Tibial artery (tissue), 4 donors: Measurements from ENCODE around the gene FLG2.

ENCODE experiments used
- DNase-seq, 2 donors: peaks; one replicate each; pipeline ENCODE4 v3.0.0-alpha.2; 2019
- H3K27ac ChIP-seq, 2 donors: fragments of 200-600 bp; sonication (generic) in 1 of 2; 1 replicate in 1 of 2; 2 replicates in 1 of 2; pipeline ENCODE4 v1.5.1; 2018 to 2019; ENCODE audit warnings: mild to moderate bottlenecking in 1 of 2
- H3K27me3 ChIP-seq, 2 donors: fragments of 200-600 bp; sonication (generic) in 1 of 2; one replicate each; pipeline versions ENCODE4 v1.5.1 to v1.6.0; 2016 to 2019
- H3K36me3 ChIP-seq, 3 donors: fragments of 200-600 bp; sonication (generic) in 2 of 3; one replicate each; pipeline ENCODE4 v1.5.1; 2016 to 2019; ENCODE audit warnings: mild to moderate bottlenecking in 2 of 3
- H3K4me1 ChIP-seq, 4 donors: fragments of 200-600 bp; sonication (generic) in 2 of 4; 1 replicate in 3 of 4; 2 replicates in 1 of 4; pipeline ENCODE4 v1.5.1; 2016 to 2019
- H3K4me3 ChIP-seq, 2 donors: fragments of 200-600 bp; sonication (generic) in 1 of 2; 1 replicate in 1 of 2; 2 replicates in 1 of 2; pipeline ENCODE4 v1.5.1; 2018 to 2019; ENCODE audit warnings: mild to moderate bottlenecking in 2 of 2
- H3K9me3 ChIP-seq, 3 donors: fragments of 200-600 bp; sonication (generic) in 1 of 3; one replicate each; pipeline ENCODE4 v1.5.1; 2016 to 2019
- intact Hi-C: fragments of 100-400 bp; cut with DNase I; formaldehyde crosslinking; loops from one replicate; pipeline ENCODE4 v1.15.0; 2023; ENCODE audit warnings: low total_unique reads
- TF ChIP-seq, protein P1 (sequence below), 2 experiments: fragments of 200-600 bp in 1 of 2; fragments of 450-650 bp in 1 of 2; IDR thresholded peaks; one replicate each; pipeline ENCODE4 v1.5.1; 2017 to 2019; ENCODE audit warnings: antibody characterized with exemption in 2 of 2, mild to moderate bottlenecking in 1 of 2, moderate library complexity in 1 of 2

Gene FLG2

DNA sequence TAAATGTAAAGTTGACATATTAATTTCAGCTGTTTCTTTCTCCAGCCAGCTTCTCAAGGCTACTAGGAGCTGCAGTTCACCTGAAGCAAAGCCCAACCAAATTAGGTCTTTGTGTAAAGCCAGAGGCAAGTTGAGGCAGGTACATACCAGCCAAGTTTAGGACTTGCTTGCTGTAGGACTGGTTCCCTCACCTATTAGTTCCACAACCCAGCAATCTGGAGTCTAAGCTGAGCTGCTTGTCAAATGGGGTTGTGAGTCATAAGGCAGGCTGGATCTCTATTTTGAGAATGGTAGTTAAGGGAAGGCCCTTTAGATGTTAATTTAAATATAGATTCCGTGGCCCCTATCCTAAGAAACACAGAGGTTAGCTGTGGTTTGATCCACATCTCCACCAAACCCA lies 7.6 kb upstream of the FLG2 start:
- Histone ChIP-seq H3K9me3 (peaks cover 0 to 14% (median 4%) of the 10 kb centered on the region in 3 donors), H3K27ac (no peak overlapping the region), H3K36me3 (no peaks in the 10 kb centered on the region), H3K4me3 (no peak overlapping the region), H3K27me3 (no peaks in the 10 kb centered on the region), H3K4me1 (no peaks in the 10 kb centered on the region)
- no peak for DNase-seq
- intact Hi-C loops: no loop called here
- TF ChIP-seq, protein P1, sequence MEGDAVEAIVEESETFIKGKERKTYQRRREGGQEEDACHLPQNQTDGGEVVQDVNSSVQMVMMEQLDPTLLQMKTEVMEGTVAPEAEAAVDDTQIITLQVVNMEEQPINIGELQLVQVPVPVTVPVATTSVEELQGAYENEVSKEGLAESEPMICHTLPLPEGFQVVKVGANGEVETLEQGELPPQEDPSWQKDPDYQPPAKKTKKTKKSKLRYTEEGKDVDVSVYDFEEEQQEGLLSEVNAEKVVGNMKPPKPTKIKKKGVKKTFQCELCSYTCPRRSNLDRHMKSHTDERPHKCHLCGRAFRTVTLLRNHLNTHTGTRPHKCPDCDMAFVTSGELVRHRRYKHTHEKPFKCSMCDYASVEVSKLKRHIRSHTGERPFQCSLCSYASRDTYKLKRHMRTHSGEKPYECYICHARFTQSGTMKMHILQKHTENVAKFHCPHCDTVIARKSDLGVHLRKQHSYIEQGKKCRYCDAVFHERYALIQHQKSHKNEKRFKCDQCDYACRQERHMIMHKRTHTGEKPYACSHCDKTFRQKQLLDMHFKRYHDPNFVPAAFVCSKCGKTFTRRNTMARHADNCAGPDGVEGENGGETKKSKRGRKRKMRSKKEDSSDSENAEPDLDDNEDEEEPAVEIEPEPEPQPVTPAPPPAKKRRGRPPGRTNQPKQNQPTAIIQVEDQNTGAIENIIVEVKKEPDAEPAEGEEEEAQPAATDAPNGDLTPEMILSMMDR (IDR thresholded peaks at IDR 0.05): no peak

DNA sequence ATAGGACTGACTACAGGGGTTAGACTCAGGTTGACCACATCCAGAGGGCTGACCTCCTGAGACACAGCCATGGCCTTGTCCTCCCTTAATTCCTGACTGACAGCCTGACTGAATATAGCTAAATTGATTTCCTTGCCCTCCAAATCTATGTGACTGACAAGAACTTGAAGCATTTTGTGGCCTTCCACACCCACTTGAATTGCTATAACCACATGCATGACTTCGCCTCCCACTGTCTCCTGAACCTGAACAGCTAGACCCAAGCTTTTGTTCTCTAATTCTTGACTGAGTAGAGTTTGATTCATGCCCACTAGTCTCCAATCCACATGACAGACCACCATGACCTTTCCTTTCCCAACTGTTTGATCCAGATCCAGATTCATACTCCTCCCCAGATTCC lies 3.1 kb downstream of the FLG2 start:
- H3K4me1 ChIP-seq: no peaks in the 10 kb centered on the region
- intact Hi-C loops: no loop called here
- DNase-seq: no peak
- no peaks in the 10 kb centered on the region for H3K9me3 ChIP-seq
- H3K4me3 ChIP-seq: no peak overlapping the region
- H3K27me3 ChIP-seq: no peaks in the 10 kb centered on the region
- H3K27ac ChIP-seq: no peak overlapping the region
- TF ChIP-seq, protein P1 (IDR thresholded peaks at IDR 0.05): no peak
- H3K36me3 ChIP-seq: peaks cover 0 to 4% (median 0%) of the 10 kb centered on the region in 3 donors

DNA sequence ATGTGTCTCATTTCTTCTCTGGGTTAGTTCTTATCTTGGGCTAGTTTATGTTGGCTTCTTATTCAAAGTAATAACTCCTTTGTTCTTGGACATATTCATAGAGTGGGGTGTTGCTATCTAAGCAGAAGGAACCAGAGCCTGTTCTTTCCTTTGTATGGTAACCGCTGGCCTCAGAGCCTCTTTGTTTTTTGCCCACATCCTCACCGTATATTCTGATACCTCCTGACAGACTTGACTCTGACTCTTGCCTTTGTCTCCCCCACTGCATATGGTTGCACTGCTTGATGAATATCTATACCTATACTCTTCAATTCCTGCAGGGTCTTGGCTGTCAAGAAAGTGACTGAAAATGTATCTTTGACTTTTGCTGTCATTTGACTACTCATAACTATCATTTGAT lies 10.2 kb downstream of the FLG2 start:
- H3K4me1 ChIP-seq: no peaks in the 10 kb centered on the region
- peaks cover 0 to 3% (median 0%) of the 10 kb centered on the region in 3 donors for H3K36me3 ChIP-seq
- intact Hi-C loops: no loop called here
- no peak overlapping the region for H3K27ac ChIP-seq
- H3K9me3 ChIP-seq: no peaks in the 10 kb centered on the region
- no peaks in the 10 kb centered on the region for H3K27me3 ChIP-seq
- H3K4me3 ChIP-seq: no peak overlapping the region
- no peak for DNase-seq
- TF ChIP-seq, protein P1 (IDR thresholded peaks at IDR 0.05): no peak

DNA sequence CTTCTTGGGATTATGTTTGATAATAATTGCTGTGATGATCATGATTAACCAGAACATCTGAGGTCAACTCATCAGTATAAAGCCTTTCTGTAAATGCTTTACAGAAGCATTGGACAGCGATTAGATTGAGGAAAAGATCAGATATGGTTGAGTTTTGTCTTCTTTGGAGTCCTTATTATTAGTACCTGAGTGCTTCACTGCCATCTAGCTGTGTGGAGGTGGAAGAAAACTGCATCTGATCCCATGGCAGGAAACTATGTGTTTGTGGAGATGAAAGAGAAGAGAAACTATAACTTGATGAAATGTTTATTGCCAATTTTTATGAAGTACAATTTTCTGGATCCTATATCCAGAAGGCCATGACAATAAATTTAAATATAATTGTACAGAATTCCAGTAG lies 11.4 kb downstream of the FLG2 start:
- no peak overlapping the region for H3K4me3 ChIP-seq
- intact Hi-C loops: no loop called here
- H3K27me3 ChIP-seq: no peaks in the 10 kb centered on the region
- no peak overlapping the region for H3K27ac ChIP-seq
- DNase-seq: no peak
- no peaks in the 10 kb centered on the region for H3K9me3 ChIP-seq
- no peaks in the 10 kb centered on the region for H3K4me1 ChIP-seq
- no peaks in the 10 kb centered on the region for H3K36me3 ChIP-seq
- TF ChIP-seq, protein P1 (IDR thresholded peaks at IDR 0.05): no peak

DNA sequence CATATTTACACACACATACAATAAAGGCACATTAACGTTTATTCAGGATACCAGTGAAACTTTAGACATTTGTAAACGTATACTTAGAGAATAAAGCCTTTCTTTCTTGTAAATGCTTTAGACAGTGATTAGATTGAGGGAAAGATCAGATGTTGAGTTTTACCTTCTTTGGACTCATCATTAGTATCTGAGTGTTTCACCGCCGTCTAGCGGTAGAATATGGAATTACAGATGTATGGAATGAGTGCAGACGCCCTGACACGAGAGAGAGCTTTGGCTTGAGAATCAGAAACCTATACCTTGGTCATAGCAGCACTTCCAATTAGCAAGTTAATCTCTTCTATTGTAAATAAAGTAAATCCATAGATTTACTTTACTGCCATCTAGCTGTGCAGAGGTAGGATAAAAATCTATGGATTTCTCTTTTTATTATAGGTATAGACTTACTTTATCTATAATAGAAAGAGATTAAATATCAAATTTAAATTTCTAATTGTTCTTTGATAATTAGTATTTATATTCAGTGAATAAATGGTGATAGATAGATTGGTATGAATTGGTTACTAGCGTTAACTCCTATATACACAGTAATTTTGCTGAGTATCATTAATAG lies 12.6 kb downstream of the FLG2 start:
- intact Hi-C loops: no loop called here
- Histone ChIP-seq H3K27ac (no peak overlapping the region), H3K36me3 (no peaks in the 10 kb centered on the region), H3K4me3 (no peak overlapping the region), H3K27me3 (no peaks in the 10 kb centered on the region), H3K9me3 (no peaks in the 10 kb centered on the region), H3K4me1 (no peaks in the 10 kb centered on the region)
- TF ChIP-seq, protein P1 (IDR thresholded peaks at IDR 0.05): peak; percentile 64 to 68
- DNase-seq: no peak

DNA sequence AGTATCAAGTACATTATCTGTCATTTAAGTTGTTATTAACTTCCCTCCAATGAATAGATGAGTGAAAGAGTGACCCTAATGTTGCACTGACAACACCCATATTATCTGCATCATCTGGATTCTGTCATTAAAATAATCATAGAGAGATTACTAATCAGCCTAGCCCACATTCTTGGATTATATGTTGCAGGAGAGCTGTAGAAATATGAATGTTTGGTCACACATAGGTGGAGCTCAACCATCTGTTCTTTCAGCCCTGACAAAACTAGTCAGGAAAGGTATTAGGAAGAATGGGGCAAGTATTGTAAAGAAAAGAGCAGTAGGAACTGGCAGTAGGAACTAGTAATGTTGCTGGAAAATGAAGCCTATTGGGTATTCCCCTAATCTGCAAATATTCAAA lies 15.4 kb downstream of the FLG2 start:
- Histone ChIP-seq H3K27me3 (no peaks in the 10 kb centered on the region), H3K4me1 (no peaks in the 10 kb centered on the region), H3K9me3 (no peaks in the 10 kb centered on the region), H3K4me3 (no peak overlapping the region), H3K27ac (no peak overlapping the region), H3K36me3 (no peaks in the 10 kb centered on the region)
- no peak for DNase-seq
- TF ChIP-seq, protein P1 (IDR thresholded peaks at IDR 0.05): no peak
- intact Hi-C loops: no loop called here
